NCI-H748 (cell line): Measurements from ENCODE around the gene WDR93.

Source experiments
- DNase-seq: peaks from one replicate; lab custom pipeline; 2025; ENCODE audit not compliant: unreplicated experiment; lab: John Stamatoyannopoulos, UW

The WDR93 gene

DNA sequence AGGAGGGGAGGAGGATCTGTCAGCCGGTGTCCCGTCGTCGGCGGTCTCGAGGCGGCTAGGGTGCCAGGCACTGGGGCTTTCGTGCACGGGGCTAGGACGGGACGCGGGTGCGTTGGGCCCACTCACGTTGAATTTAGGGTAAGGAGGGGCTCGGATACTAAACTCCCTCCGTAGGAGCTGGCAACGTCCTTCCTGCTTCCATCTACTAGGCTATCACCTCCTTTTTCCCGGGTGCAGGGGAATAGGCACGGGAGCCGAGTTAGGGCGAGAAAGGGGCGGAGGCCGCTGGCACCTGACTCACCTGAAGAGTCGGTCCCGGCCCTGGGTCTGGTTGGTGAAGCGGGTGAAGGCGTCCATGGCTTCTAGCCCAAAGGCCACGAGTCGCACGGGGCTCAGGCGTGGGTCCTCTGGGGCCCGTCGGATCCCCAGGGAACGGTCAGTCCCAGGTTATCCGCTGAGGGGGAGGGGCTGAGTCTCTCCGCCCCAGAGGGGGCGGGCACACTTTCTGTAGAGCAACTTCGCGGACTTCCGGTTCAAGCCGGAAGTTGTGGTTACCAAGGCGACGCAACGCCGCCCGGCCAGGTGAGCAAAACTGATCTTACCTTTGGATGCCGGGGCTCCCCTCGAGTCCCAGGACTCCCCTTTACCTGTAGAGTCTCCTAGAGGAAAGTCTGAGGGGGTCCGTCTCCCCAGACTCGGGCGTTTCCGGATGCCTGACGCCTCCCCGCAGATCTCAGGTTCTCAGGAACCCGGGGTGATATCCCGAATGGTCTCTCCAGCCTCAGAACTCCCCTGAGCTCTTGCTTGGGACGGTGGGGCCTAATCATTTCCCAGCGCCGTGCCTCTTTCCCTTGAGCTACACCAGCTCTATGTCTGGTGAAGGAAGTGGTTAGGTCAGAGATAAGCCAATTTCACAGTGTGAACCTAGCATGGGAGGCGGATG, at the start of gene WDR93, which contains the start of gene PEX11A:
WDR93 (plus strand) TSS at position 536 of the 943 bp plus-strand sequence. CDS start 10,936 bp downstream, outside the sequence.
PEX11A (minus strand) TSS at position 479 of the 943 bp plus-strand sequence; CDS start at position 357, 122 bp downstream.
- DNase-seq, result peak; percentile 86

DNA sequence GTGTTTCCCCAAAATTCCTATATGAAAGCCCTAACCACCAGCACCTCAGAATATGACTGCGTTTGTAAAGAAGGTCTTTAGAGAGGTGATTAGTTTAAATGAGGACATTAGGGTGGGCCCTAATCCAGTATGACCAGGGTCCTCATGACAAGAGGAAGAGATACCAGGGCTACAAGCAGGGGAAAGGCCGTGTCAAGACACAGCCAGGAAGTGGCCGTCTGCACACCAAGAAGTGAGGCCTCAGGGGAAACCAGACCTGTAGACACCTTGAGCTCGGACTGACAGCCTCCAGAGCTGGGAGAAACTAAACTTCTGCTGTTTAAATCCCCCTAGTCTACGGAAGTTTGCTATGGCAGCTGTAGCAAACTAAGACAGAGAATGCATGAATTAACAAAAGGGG, 49.6 kb upstream of the WDR93 start:
- no peak for DNase-seq

- DNase-seq, result no peak
Measured at GRCh38 chr15:89642106-89642505, 48.5 kb upstream of the WDR93 start.

DNA sequence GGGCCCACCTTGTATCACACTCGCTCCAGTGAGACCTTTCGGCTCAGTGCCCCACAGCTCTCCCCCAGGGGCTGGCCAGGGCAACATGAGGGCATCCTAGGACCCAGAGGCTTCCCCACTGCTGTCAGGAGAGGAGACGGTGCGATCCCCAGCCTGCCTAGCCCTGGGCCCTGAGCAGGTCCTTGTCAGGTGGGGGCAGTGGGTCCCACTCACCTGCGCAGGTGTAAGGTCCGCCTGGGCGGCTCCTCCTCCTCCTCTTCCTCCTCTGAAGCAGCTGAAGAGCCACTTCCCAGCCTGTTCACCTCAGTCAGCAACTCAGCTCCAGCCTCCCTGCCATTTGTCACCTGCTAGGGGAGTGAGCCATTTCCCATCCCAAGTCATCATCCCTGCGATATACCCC, 44.9 kb upstream of the WDR93 start:
- no peak for DNase-seq

GRCh38 chr15:89646416-89647141, 44.0 kb upstream of the WDR93 start:
- DNase-seq, result no peak

DNA sequence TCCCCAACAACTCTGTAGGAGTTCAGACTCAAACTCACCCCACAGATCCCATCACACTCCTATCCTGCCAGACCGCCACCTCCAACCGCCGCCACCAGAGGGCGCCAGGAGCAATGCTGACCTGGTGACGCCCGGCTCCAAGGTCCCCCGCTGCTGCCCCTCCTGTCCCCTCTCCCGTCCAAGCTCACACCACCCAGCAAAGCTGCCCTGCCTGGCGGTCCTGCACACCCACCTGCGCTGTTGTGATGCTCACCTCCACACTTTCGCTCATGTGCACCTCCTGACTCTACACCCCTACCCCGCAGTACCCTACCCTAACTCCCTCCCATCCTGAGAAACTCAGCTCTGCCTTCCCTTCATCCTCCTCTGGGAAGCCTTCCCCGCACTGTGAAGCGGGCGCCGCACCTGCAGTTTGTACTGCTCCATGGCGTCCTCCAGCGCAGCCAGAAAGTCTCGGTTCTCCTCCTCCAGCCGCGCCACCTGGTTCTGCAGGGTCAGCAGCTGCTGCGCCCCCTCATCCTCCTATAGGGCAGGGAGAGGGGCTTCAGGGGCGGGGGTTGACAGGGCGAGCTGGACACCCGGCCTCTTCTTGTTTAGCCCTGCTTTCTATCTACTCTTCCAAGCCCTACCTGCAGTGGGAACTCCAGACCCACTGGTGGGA, 43.3 kb upstream of the WDR93 start:
- DNase-seq, result peak; percentile 46

DNA sequence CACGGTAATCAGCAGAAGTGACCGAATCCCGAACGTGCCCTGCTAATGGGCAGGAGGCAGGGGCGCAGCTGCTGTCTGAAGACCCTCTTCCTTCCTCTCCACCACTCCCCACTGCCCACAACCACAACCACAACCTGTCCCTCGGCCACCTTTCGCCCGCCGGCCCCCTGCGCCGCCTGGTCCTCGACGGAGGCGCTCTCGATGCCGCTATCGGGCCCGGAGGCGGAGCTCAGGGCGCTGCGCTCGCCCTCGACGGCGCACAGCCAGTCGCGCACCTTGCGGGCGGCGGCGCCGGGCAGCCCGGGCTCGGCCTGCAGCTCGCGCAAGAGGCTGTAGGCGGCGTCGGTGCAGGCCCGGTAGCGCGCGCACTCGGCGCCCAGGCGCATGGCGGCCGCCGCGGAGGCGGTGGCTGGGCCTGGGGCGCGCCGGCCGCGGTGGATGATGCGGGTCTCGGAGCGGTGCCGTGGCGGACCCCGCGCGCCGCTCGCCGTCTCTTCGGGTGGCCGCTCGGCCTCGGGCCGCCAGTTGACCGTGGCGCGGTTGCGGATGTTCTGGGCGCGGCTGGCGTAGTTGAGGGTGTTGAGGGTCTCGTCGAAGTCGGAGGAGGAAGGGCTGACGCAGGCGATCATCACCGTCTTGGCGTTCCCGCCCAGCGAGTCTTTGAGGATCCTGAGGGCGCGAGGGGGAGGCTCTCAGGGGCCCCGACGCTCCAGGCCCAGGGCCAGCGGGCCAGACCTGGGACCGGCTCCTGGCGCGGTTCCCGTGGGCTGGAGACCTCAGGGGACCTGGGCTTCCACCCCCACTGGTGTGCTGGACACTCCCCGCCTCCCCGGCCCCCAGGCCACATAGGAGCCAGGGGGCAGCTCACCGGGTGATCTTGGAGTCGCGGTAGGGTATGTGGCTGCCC, 42.3 kb upstream of the WDR93 start:
- no peak for DNase-seq

DNA sequence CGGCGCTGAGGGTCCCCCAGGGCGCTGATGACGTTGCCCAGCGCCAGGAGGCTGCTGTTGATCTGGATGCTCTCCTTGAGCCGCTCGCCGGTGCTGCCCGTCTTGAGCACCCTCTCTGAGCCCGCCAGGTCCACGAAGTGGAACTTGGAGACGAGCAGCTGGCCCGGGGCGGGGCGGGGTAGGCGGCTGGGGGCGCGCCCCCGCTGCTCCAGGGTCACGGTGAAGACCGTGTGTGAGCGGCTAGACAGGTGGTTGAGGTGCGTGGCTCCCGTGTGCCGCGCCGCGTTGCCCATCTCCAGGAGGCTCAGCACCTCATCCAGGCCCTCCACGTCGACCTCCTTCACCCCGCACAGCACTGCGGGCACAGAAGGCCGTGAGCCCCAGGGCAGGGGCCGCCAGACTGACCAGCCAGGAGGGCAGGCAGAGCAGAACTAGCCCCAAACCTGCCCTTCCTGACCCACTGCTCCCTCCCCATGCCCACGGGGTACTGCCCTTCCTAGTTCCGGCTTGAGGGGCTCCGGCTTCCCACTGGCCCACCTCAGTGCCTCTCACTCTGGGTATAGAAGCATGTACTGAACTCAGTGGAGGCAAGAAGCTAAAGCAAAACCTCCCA, 41.5 kb upstream of the WDR93 start:
- DNase-seq, result no peak

DNA sequence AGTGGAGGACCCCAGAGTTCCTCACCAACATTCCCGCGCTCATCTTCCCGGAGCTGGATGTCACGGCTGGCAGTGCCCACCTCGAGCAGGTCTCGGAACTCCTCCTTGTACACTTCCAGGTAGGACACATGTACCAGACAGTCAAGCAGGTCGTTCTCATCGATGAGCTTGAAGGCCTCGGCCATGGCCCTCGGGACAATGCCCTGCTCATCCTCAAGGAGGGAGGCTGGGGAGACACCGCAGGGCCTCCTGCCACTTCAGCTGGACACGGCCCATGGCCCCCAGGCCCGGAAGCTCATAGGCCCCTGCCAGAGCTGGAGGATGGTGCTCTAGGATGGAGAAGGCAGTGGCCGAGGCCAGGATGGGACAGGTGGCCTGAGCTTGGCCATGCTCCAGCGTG, 40.9 kb upstream of the WDR93 start:
- DNase-seq, result no peak

GRCh38 chr15:89652131-89652530, 38.5 kb upstream of the WDR93 start:
- DNase-seq, result no peak

DNA sequence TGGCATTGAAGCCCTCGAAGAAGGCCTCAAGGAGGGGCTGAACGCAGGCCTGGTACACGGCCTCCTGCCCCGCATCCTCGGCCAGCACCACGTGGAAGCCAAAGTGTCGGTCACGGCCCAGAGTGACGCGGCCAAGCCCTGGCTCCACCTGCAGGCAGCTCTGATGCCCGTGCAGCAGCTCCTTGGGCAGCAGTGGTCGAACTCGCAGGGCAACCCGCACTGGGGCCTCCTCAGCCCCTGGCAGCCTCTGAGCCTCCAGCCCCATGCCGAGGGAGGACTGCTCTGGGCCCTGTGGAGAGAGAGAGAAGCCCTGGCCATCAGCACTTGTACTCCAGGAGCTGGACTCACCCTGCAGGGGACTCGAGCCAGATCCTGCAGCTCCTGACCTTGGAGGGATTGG, 37.9 kb upstream of the WDR93 start:
- no peak for DNase-seq

DNA sequence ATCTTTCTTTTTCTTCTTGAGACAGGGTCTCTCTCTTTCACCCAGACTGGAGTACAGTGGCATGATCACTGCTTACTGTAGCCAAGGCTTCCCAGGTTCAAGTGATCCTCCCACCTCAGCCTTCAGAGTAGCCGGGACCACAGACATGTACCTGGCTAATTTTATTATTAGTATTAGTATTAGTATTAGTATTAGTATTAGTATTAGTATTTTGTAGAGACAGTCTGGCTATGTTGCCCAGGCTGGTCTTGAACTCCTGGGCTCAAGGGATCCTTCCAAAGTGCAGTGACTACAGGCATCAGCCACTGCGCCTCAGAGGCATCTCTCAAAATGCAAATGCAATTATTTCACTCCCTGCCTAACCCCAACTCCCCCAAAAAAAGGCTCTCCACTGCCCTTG, 37.0 kb upstream of the WDR93 start:
- DNase-seq, result no peak

DNA sequence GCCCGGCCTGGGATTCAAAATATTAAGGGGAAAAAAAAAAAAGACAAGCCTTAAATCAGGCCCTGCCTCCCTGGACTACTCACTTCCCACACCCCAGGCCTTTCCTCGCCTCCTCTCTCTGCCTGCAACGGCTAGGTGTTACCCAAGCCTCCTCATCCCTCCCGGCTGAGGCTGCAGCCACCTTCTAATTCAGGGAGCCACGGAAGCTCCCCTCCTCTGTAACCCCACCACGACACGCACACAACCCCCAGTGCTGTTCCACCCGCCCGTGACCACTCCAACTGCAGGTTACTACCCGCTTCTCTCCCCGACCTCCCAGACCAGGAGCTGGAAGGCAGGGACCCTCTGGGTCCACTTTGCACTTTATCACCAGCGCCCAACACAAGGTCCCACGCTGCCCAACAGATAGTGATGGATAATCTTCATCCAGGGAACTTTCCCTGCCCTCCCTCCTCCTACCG, 36.3 kb upstream of the WDR93 start:
- no peak for DNase-seq

DNA sequence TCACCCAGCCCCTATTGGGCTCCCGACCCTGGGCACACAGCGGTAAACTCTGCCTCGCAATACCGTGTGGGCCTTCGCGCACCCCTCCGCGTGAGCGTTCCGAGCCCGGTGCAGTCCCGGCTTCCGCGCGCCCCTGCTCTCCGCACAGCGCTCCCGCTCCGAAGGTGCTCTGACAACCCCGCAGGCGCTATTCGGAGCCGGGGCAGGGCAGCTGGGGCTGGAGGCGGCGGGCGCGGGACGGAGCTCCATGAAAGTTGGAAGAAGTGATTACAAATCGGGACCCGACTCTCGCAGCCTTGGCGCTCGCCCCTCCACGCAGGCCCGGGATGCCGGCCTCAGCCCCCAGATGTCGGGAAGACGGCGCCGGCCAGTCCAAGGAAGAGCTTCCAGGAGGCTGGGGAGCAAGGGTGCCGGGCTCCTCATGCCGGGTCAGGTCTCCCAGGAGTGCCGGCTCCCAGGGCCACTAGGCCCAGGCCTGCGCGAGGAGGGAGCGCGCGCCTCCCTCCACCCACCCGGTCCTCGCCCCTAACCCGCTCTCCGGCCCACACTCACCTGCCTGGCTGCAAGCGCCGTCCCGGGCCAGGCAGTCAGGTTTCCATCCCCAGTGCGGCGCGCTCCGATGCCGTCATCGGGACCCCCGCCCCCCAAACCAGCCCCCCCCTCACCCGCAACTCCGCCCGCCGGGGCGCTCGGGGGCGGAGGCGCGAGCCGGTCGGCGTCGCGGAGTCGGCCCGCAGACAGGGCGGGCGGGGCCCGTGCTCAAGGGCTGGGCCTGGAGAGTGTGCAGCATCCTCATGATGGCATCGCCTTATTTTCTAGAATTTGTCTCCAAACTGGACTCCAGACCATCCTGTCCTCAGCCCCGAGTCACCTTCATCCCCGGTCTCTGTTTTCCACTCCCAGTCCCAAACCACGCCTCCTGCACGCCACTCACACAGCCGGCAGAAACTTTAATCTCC, 35.5 kb upstream of the WDR93 start, which contains the start of gene KIF7:
KIF7 (minus strand) TSS at position 621 of the 959 bp plus-strand sequence. CDS start 2,537 bp downstream, outside the sequence.
- DNase-seq, result peak; percentile 56

DNA sequence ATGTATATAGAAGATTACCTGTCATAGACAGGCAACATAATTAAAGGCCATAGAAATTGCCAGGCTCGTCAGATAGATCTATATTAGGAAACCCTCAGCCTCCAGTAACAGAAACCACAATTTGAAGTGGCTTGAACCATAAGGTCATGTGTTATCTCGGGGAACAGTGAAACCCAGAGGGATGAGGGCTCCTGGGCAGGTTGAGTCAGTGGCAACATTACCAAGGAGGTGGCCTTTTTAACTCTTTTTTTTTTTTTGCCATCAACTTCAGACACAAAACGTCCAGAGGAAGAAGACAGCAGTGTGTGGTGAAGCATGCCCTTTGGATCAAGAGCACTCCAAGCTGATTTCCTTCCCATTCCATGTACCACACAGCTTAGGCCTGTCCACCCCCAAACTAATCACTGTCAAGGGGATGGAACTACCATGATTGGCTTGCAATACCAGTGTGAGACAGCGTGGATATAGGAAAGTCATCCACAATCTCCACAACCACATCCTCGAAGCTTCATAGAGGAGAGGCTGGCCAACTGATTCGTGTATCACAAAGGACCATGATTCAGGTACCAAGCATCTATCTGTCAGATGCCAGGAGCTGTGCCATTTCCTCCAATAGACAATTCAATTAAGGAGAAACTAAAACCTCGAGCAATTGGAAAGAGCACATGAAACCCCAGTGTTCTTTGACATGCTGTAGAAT, 34.3 kb upstream of the WDR93 start:
- DNase-seq, result no peak

DNA sequence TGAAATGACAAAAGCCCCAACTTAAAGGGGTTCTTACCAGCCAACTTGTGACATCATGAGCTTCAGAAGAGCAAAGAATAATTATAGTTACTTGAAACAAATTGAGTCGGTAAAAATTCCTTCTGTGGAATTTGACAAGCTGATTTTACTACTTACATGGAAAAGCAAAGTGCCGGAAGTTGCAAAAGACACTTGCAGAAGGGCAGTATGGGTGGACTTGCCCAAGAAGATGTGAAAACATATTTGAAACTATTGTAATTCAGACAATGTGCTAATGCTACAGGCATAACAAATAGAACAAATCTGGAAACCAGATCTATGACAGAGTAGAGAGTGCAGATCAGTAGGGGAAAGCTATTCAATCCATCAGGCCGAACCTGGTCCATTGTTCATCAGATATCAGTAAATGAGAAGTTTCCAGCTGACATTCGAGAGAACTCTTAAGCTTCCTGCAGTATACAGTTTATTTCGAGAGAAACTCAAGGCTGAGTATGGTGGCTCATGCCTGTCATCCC, 32.9 kb upstream of the WDR93 start:
- DNase-seq, result no peak

GRCh38 chr15:89659295-89659694, 31.3 kb upstream of the WDR93 start:
- DNase-seq, result no peak

GRCh38 chr15:89660556-89660955, 30.1 kb upstream of the WDR93 start:
- DNase-seq, result no peak
